ENCODE data around the gene CALHM3. TPM values are rescaled to one million over a fixed set of nuclear protein-coding genes. Genes with fewer than 3 reads are reported as not detected.

The CALHM3 gene
- total RNA-seq, 2 experiments from 2014 or later, result 0.17 to 0.67 TPM

- Mint-ChIP-seq H3K27ac (peak within 1 kb of the TSS; percentile 81), H3K4me1 (peaks cover 24% of the 10 kb centered on the region), H3K4me3 (peak within 1 kb of the TSS; percentile 44), H3K9me3 (no peaks in the 10 kb centered on the region), H3K36me3 (peaks cover 4% of the 10 kb centered on the region), H3K27me3 (peaks cover 5% of the 10 kb centered on the region)
- DNase-seq (no peak), ATAC-seq (ENCODE audit: low read depth) (peak; percentile 83)
- POLR2A ChIA-PET, result interaction anchor here (1.6 to 3.3 kb wide), 2 partner anchors 12 to 13 kb away, joined by 4 to 24 read pairs; no protein-coding TSS in a partner anchor
Observed at GRCh38 chr10:103458720-103459119, 20.3 kb downstream of the CALHM3 start, which contains the start of gene CALHM1. Gene CALHM1 (minus strand): TSS chr10:103458900. CDS start chr10:103458751, 149 bp downstream.

DNA sequence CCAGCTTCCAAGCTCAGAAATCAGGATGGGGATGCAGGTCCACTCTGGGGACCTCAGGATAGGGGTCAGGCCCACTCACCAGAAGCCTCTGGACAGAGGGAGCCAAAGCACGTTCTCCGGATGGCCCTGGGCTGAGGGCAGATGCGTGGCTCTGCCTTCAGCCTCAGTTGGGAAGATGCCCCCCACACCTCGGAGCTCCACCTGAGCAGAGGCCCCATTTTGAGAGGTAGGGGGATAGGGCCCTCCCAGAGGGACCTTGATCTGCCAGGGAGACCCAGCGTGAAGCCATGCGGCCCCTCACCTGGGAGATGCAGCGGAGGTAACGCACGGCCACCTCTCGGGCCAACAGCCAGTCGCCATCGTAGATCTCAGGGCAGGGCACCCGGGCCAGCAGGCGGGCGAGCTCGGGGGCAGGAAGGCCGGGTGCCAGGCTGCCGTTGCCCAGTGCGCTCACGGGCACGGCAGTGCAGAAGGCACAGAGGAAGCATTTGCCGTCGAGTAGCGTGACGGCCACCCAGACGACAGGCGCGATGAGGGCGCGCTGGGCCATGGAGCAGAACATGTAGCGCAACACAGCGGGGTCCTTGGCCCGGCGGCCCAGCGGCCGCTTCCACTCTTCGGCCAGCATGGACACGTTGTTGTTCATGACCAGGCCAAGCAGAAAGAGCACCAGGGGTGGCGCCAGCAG, 21.0 kb downstream of the CALHM3 start:
- Mint-ChIP-seq H3K27ac (no peak overlapping the region), H3K9me3 (no peaks in the 10 kb centered on the region), H3K27me3 (no peaks in the 10 kb centered on the region), H3K36me3 (peaks cover 7% of the 10 kb centered on the region), H3K4me1 (peaks cover 30% of the 10 kb centered on the region), H3K4me3 (no peak overlapping the region)
- DNase-seq (no peak), ATAC-seq (ENCODE audit: low read depth) (no peak)
- POLR2A ChIA-PET, result interaction anchor here (0.9 to 3.3 kb wide), 3 partner anchors 8 to 13 kb away, joined by 3 to 24 read pairs (median 6); no protein-coding TSS in a partner anchor

DNA sequence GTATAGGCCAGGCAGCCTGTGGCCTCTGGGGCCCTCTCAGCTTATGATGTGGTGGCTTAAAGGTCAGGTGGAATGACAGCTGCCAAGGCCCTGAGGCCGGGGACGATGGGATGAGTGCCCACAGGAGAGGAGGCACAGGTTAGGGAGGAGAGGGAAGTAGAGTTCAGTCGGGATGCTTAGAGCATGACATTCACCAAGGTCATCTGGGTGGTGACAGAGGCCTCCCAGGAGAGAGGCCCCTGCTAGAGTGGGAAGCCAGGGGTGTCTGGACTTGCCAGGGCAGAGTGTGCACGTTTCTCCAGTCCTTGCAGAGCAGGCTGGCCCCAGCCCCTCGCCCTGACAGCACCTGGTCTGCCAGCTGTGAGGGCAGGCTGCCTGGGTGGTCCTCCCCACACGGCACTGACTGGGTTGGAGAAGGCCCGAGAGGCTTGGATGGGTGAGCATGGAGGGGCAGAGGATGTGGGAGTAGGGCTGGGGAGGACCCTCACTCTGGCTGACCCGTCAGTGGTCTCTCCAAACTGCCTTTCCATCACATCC, 21.8 kb downstream of the CALHM3 start:
- H3K36me3 Mint-ChIP-seq, result peaks cover 7% of the 10 kb centered on the region
- peaks cover 34% of the 10 kb centered on the region for H3K4me1 Mint-ChIP-seq
- H3K27ac Mint-ChIP-seq, result peak overlapping the region; percentile 79
- no peak for DNase-seq
- peak overlapping the region; percentile 47 for H3K4me3 Mint-ChIP-seq
- H3K27me3 Mint-ChIP-seq, result no peaks in the 10 kb centered on the region
- POLR2A ChIA-PET, result interaction anchor here (0.9 to 1.0 kb wide), 2 partner anchors 9 to 11 kb away, joined by 3 to 6 read pairs; no protein-coding TSS in a partner anchor
- ATAC-seq (ENCODE audit: low read depth), result no peak
- no peaks in the 10 kb centered on the region for H3K9me3 Mint-ChIP-seq

DNA sequence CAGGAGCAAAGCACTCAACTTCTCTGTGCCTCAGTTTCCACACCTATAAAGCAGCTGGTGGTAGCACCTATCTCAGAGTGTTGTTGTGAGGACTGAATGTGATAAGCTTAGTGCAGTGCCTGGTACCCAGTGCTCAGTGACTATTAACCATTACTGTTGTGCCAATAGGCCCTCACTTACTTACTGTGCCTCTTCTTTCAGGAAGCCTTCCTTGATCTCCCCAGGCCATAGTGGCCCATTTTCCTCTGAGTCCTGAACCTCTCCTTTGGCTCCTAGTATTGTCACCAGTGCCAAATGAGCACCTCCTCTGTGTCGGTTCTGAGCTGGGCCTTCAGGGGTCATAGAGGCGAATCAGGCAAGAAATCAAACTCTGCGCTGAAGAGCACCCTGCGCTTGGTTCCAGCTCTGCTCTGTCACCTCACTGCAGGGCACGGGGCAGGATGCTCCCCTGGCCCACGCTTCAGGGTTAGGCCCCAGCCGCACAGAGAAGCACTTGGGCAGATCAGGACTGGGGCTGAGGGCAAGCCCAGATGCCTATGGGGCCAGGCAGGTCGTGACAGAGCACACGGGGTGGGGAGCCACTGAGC, 22.9 kb downstream of the CALHM3 start:
- Mint-ChIP-seq H3K36me3 (peaks cover 8% of the 10 kb centered on the region), H3K4me3 (no peak overlapping the region), H3K27ac (peak overlapping the region; percentile 8), H3K27me3 (no peaks in the 10 kb centered on the region), H3K4me1 (peaks cover 34% of the 10 kb centered on the region), H3K9me3 (no peaks in the 10 kb centered on the region)
- DNase-seq (no peak), ATAC-seq (ENCODE audit: low read depth) (no peak)
- POLR2A ChIA-PET, result interaction anchor here (0.8 to 8.8 kb wide), 3 partner anchors 14 to 36 kb away, joined by 3 to 89 read pairs (median 3); no protein-coding TSS in a partner anchor

DNA sequence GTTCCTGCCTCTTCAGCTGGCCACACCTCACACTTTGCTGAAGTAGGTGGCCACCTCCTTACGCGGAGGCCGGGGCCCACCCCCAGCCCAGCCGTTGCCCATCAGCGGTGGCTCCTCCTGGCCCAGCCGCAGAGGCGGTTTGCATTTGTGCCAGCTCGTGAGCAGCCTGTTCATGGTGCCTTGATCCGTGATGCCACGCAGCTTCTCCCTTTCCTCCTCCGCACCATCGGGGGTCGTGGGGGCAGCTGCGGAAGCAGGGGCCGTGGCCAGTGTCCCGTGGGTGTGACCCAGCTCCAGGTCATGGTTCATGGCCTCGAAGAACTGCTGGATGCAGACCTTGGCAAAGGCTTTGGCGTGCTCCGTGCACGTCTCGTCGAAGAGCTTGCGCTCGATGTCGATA, 23.8 kb downstream of the CALHM3 start:
- DNase-seq (no peak), ATAC-seq (ENCODE audit: low read depth) (no peak)
- Mint-ChIP-seq H3K36me3 (peaks cover 17% of the 10 kb centered on the region), H3K4me3 (no peak overlapping the region), H3K27ac (no peak overlapping the region), H3K27me3 (no peaks in the 10 kb centered on the region), H3K4me1 (peaks cover 40% of the 10 kb centered on the region), H3K9me3 (no peaks in the 10 kb centered on the region)
- POLR2A ChIA-PET, result interaction anchor here (1.3 to 8.8 kb wide), 2 partner anchors 15 to 20 kb away, joined by 3 to 89 read pairs; no protein-coding TSS in a partner anchor

DNA sequence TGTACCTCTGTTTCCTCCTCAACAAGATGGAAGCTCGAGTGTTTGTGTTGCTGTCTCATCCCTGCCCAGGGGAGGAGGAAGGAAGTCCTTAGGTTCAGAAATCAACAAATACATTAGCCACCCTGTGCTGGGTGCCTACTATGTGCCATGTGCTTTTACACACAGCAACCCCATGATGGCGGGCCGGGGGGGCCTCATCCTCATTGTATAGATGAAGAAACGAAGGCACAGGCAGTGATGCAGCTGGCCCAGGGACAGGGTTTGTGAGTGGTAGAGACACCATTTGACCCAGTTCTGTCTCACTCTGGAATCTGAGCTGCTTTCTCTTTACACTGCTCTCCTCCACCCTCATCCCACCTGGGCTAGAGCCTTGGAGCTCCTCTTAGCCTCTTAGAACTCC, 25.0 kb downstream of the CALHM3 start:
- POLR2A ChIA-PET, result interaction anchor here (0.9 to 8.8 kb wide), 4 partner anchors 10 to 86 kb away, joined by 3 to 89 read pairs (median 24); partner anchors contain the start of gene TAF5
- no peak for DNase-seq
- Mint-ChIP-seq H3K27ac (peak overlapping the region; percentile 17), H3K9me3 (no peaks in the 10 kb centered on the region), H3K36me3 (peaks cover 28% of the 10 kb centered on the region), H3K4me3 (peak overlapping the region; percentile 96), H3K4me1 (peaks cover 40% of the 10 kb centered on the region), H3K27me3 (no peaks in the 10 kb centered on the region)
- no peak for ATAC-seq (ENCODE audit: low read depth)

GRCh38 chr10:103452506-103453230, 26.4 kb downstream of the CALHM3 start:
- POLR2A ChIA-PET, result interaction anchor here (0.6 to 8.8 kb wide), 13 partner anchors 11 to 260 kb away, joined by 3 to 89 read pairs (median 5); partner anchors contain the start of genes ATP5MK, CALHM3, NT5C2 and PDCD11
- peaks cover 37% of the 10 kb centered on the region for H3K36me3 Mint-ChIP-seq
- ATAC-seq (ENCODE audit: low read depth) (no peak), DNase-seq (no peak)
- H3K4me3 Mint-ChIP-seq, result peak overlapping the region; percentile 96
- peaks cover 47% of the 10 kb centered on the region for H3K4me1 Mint-ChIP-seq
- no peaks in the 10 kb centered on the region for H3K27me3 Mint-ChIP-seq
- peak overlapping the region; percentile 89 for H3K27ac Mint-ChIP-seq
- no peaks in the 10 kb centered on the region for H3K9me3 Mint-ChIP-seq

DNA sequence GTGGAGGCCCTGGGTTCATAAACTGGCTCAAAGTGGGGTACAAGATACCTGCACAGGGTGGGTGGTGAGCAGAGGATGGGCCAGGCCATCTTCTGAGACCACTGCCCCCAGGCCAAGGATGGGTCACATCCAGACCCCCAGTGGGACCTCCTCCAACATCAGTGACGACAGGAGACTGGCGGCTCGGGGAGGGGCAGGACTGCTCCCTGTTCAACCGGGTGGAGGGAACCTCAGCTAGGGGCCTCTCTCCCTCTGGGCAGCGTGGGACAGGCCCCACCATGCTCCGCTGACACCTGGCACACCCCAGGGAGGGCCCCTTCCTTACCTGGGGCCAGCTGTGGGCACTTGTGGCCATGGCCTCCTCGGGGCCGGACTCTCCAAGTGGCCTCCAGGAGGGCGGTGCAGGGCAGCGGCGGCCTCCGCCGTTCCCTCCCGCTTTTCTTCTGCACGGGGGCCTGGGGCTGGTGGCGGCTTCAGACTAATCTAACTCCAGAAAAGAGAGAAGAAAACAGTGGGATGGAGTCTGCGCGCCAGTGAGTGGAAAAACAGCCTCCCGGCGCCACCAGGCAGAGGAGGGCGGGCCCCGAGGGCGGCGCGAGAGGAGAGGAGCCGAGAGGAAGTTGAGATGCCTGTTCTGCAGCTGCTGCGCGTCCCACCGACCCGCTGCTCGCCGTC, 27.1 kb downstream of the CALHM3 start, which contains the start of gene CALHM2:
TSS of gene CALHM2 (minus strand) at position 540 of the 675 bp plus-strand sequence. CDS start 2,429 bp downstream, outside the sequence.
- Mint-ChIP-seq H3K27me3 (no peaks in the 10 kb centered on the region), H3K4me1 (peaks cover 49% of the 10 kb centered on the region), H3K36me3 (peaks cover 40% of the 10 kb centered on the region), H3K9me3 (no peaks in the 10 kb centered on the region), H3K4me3 (peak within 1 kb of the TSS; percentile 96), H3K27ac (peak within 1 kb of the TSS; percentile 89)
- DNase-seq (peak; percentile 75), ATAC-seq (ENCODE audit: low read depth) (peak; percentile 78)
- POLR2A ChIA-PET, result interaction anchor here (0.6 to 8.8 kb wide), 15 partner anchors 9 to 259 kb away, joined by 3 to 89 read pairs (median 5); partner anchors contain the start of genes ATP5MK, CALHM3, NT5C2 and PDCD11

DNA sequence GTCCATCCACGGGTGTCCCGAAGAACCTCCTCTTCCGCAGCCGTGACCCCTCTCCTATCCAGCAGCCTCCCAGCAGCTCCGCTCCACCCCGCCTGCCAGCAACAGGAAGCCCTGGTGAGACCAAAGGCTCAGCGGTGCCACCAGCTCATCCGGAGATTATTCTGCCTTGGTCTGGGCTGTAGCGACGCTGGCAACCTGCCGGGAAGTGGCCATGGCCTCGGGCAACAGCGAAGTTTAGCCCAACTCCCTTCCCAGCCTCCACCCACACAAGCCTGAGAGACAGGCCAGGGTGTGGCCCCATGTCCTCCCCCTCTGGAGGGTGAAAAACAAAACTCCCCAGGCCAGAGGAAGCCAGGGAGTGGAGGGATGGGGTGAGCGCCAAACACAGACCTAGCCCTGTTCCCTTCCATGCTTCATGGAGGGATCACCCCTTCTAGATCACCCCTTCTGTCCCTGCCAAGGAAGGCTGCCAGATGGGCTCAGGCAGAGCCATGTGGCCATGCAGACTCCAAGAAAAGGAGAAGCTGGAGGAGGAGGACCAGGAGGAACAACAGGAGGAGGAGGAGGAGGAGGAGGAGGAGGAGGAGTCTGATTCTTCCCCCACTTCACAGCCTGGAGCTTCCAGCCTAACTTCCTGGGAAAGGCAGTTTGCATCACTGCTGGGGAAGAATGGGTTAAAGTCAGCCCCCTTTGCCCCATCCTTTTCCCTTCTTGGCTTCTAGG, 27.8 kb downstream of the CALHM3 start:
- Mint-ChIP-seq H3K9me3 (no peaks in the 10 kb centered on the region), H3K4me1 (peaks cover 50% of the 10 kb centered on the region), H3K27ac (peak overlapping the region; percentile 89), H3K36me3 (peaks cover 46% of the 10 kb centered on the region), H3K27me3 (no peaks in the 10 kb centered on the region), H3K4me3 (peak overlapping the region; percentile 96)
- peak; percentile 69 for DNase-seq
- POLR2A ChIA-PET, result interaction anchor here (0.7 to 8.8 kb wide), 11 partner anchors 9 to 258 kb away, joined by 3 to 89 read pairs (median 6); partner anchors contain the start of genes CALHM3, NT5C2 and TAF5
- peak; percentile 78 for ATAC-seq (ENCODE audit: low read depth)

- no peak for DNase-seq
- H3K36me3 Mint-ChIP-seq, result peaks cover 49% of the 10 kb centered on the region
Observed at GRCh38 chr10:103450201-103450695, 28.8 kb downstream of the CALHM3 start.

More at GRCh38 chr10:103450201-103450695, 28.8 kb downstream of the CALHM3 start:
- H3K27me3 Mint-ChIP-seq, result no peaks in the 10 kb centered on the region
- peaks cover 53% of the 10 kb centered on the region for H3K4me1 Mint-ChIP-seq
- H3K4me3 Mint-ChIP-seq, result peak overlapping the region; percentile 96
- H3K9me3 Mint-ChIP-seq, result no peaks in the 10 kb centered on the region
- no peak for ATAC-seq (ENCODE audit: low read depth)
- POLR2A ChIA-PET, result interaction anchor here (1.7 to 8.8 kb wide), 5 partner anchors 11 to 26 kb away, joined by 5 to 89 read pairs (median 15); no protein-coding TSS in a partner anchor
- H3K27ac Mint-ChIP-seq, result peak overlapping the region; percentile 89

All from activated naive CD8-positive, alpha-beta T cell treated with anti-CD3 and anti-CD28 coated beads, Interleukin-2, amount 10 ng/mL, durations not matched to agents 7 days and 5 days (primary cell).